HL-60/S4 (cell line): ENCODE results near the gene GRIA1.

Experiments
- in situ Hi-C: fragments of 300-500 bp; cut with MboI; formaldehyde crosslinking; loops from 2 replicates; pipeline ENCODE4 v1.14.3; 2022; ENCODE audit warnings: low sequenced_read_pairs

Gene GRIA1

DNA sequence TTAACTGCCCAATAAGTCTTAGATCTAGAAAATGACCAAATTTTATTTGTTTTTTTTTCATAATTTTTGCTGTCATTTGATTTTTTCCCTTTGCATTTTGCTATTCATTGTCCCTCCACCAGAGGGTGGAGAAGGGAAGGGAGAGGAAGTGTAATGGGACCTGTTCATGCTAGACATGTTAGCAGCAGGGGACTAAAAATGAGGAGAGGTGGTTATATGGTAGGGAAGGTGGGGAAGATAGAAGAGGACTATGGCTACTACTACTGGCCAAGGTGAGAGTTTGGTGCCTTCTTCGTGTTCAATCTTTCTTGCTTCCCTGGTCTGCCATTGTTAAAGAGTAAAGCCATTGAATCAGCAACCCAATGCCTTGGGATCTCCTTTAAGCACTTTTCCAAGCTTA, 6.4 kb downstream of the GRIA1 start:
- in situ Hi-C loops, result no loop called here

GRCh38 chr5:153498516-153498915, 8.0 kb downstream of the GRIA1 start:
- in situ Hi-C loops, result no loop called here

DNA sequence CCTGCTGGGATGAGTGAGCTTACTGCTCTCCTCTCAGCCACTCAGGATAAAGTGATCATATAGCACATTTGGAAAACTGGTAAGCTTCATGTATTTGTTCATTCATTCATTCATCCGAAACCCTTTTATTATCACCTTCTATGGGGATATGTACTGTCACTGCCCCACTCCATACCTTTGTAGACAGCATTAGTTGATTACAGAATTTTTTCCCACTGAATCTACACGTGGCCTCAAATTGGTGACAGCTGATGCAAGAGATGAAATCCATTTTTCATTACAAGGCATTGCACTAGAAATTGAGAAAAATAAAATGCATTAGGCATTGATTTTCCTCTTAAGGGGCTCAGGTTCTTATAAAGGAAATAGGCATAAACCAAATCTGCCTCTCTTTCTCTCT, 9.7 kb downstream of the GRIA1 start:
- in situ Hi-C loops, result no loop called here

DNA sequence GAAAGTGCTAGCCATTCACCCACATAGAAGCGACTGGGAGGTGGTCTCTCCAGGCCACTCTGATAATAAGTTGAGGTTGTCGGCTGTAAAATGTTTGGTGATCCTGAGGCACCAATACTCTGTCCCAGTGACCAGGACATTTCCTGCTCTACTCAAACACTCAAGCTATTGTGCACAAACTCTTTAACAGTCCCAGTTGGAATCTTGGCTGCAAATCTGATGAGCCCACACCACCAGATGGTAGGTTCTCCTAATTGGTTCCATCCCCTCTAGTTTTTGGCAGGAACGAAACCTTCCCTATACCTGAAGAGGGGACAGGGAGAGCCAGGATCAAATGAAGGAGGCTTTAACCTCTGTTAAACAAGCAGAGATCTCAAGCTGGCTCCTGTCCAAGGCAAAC, 14.3 kb downstream of the GRIA1 start:
- in situ Hi-C loops, result no loop called here

DNA sequence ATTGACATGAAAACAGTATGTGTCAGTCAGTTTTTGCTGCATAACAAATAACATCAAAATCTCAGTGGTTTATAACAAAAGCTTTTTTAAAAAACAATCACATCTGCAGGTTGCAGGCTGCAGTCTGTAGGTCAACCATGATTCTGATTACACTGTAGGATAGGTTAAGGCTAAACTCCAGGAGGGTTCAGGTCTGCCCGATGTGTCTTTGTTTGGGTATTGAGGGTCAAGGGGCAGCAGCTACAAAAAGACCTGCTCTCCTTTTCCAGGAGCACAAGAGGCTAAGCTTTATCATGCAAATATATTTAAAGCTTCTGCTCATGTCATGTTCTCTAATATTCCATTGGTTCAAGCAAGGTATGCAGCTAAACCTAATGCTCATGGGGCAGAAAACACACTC, 18.2 kb downstream of the GRIA1 start:
- in situ Hi-C loops, result no loop called here

DNA sequence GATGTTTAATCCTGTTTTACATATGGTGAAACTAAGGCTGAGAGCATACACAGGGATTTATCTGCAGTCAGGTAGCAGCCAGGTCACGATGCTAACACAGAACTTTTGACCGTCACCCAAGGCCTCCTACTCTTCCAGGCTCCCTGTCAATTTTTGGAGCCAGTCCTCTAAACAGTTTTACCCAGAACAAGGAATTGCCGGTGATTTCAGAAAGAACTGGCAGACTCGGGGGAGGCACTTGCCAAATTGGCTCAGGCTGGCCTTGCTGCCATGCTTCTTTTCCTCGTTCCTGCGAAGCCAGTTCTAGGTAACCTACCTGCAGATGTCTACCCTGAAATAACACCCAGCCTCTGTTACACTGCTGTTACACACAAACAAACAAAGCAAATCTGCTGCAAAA, 21.2 kb downstream of the GRIA1 start:
- in situ Hi-C loops, result no loop called here

- in situ Hi-C loops, result no loop called here
These were observed 22.7 kb downstream of the GRIA1 start for GRCh38 chr5:153513156-153513555.

- in situ Hi-C loops, result no loop called here
These were observed 24.8 kb downstream of the GRIA1 start for GRCh38 chr5:153515301-153515700.

GRCh38 chr5:153516504-153517240, 26.2 kb downstream of the GRIA1 start:
- in situ Hi-C loops, result no loop called here

DNA sequence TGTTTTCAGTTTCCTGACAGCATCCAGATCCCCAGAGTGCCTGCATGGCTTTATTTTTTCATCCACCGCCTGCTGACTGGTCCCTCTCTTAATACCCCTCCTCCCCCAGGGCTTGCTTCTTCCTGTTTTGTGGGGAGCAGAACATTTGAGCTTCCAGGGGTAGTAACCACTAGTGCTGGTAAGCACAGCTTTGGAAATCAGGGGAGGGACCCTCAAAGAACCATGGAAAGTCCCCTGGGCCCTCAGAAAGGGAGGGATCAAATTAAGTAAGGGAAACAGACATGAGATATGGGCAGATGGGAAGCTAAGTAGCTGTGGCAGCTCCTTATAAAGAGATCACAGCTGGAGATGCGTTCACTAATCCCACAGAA, 26.8 kb downstream of the GRIA1 start:
- in situ Hi-C loops, result no loop called here

DNA sequence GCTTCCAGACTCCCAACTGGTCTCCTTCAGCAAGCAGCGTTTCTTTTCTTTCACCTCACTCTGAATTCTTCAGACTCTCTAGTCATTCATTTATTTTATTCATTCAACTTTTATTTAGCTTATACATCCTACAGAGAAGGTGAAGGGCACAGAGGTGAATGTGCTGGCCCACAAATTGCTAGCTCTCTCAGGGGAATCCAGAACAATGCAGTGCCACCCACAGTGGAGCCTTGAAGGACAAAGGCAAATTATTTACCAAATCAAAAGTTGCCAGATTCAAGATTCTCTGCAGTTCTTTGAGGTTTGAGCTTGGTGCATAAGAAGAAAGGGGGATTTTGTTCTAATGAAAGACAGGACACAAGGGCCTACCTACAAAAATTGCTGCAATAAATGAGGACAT, 29.7 kb downstream of the GRIA1 start:
- in situ Hi-C loops, result no loop called here

GRCh38 chr5:153520952-153521351, 30.5 kb downstream of the GRIA1 start:
- in situ Hi-C loops, result no loop called here

DNA sequence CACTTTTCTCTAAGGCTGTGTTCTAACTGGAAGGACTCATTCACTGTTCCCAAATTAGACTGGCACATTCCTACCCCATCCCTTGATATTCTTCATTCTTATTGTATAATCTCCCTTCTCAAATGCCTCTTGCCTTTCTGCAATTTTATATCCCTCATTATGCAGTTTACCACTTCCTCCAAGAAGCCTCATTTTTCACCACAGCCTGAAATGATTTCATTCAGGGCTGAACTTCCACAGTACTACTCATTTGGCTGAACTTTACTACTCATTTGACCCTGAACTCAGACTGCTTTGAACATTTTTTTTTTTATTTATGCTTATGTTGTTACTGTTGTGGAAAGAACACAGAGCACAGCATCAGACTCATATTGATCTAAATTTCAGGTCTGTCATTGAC, 32.7 kb downstream of the GRIA1 start:
- in situ Hi-C loops, result no loop called here

DNA sequence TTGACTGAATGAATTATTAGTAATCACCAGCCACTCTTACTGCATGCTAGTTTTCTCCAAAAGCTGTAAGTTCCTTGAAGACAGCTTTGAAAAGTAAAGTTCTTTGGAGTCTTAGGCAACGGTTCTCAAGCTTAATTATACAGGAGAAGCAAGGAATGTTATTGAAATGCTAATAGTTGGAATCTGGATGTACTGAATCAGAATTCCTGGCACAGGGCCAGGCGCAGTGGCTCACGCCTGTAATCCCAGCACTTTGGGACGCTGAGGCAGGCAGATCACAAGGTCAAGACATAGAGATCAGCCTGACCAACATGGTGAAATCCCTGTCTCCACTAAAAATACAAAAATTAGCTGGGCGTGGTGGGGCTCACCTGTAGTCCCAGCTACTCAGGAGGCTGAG, 33.4 kb downstream of the GRIA1 start:
- in situ Hi-C loops, result no loop called here

DNA sequence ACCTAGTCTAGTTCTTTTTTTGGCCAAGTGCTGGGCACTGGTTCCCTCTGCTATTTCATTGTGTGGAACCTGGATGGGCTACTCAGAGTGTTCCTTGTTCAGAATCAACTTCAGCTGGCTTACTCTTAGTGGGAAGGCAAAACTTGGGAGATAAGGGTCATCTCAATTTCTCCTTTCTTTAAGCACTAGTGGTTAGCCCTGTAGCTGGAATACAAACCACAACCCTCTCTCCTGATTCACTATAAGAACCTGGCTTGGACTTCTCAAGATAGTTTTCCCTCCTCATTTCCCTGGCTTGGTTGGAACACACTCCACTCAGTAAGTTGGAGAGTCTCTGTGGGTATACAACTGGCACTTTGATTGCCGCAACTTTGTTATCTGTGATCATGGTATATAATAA, 35.1 kb downstream of the GRIA1 start:
- in situ Hi-C loops, result no loop called here

DNA sequence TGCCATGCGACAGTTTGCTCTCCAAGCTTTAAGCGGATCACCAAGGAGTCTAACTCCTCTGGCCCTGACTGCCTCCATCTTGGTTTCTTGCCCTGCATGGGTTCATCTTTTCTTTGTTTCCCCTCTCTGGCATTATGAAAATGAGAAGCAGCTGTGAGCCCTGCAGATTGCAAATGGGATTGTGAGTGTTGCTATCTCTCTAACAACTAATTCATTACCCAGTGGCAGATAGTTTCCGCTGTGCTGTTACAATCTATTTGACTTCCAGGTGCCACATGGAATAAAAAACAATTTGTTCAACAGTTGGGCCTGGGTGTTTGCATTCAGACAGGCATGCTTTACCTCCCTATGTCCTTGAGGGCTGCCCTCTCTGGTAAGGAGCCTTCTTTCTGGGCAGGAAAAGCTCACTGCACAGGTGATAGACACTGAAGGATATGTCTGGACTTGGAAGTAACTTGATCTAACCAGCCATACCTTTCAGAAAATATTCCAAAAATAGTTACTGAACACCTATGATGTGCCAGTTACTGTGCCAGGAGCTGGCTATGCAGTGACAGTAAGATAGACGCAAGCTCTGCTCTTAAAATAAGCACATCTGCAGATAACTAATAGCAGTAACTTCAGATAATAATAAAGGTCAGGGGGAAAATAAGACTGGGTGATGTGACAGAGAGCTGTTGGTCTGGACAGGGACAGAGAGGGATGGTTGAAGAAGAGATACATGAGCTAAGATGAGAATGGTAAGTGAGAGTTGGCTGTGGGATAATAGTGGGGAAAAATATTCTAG, 40.1 kb downstream of the GRIA1 start:
- in situ Hi-C loops, result no loop called here

DNA sequence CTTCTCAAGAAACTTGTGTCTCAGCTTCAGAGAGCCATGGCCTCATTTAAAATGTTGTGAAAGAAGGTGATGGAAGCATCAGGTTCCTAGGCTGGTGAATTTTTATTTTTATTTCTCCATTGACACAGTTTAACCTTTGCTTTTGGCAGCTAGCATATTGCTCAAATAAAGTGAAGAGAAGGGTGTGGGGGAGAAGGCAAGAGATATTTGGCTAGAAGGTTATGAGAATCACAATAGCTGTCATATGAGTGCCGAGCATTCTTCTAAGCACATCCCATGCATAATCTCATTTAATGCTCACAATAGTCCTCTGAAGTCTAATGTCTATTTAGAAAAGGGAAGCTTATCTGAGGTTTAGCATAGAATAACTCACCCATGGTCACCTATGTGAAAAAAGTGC, 43.1 kb downstream of the GRIA1 start:
- in situ Hi-C loops, result no loop called here

GRCh38 chr5:153534102-153534501, 43.6 kb downstream of the GRIA1 start:
- in situ Hi-C loops, result no loop called here

DNA sequence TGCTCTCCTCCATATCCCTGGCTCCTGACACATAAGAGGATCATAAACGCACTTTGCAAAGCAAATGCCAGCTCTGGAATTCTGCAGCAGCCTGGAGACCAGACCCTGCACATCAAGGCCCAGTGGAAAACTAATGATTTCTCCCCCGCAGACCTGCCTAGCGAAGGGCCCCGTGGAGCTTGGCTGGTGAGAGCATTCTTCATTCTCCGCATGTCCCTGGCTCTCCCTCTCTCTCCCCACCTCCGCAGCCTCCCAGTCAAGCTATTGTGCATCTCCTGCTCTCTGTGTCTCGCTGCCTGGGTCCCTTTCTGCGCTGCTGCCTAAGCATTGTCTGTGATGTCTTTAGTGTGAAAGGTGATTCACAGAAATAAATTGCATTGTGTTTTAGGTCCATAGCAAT, 46.7 kb downstream of the GRIA1 start:
- in situ Hi-C loops, result no loop called here

DNA sequence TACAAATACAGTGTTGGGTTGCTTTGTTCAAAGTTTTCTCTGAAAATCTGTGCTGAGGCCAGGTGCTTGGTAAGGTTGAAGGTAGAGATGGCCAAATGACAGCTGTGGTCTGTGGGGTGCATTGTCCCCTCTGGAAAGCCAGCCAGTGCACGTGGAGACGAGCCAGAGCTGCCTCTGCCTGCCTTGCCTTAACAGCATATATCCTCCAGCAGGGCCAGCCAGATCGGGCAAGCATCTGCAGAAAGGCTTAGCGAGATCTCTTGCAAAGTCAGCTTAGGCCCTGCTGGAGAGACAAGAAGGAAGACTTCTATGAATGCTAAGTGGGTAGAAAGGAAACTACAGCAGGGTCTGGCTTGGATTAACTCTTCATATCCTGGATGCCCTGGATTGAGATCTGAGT, 49.5 kb downstream of the GRIA1 start:
- in situ Hi-C loops, result no loop called here

GRCh38 chr5:153542536-153542935, 52.1 kb downstream of the GRIA1 start:
- in situ Hi-C loops, result no loop called here

DNA sequence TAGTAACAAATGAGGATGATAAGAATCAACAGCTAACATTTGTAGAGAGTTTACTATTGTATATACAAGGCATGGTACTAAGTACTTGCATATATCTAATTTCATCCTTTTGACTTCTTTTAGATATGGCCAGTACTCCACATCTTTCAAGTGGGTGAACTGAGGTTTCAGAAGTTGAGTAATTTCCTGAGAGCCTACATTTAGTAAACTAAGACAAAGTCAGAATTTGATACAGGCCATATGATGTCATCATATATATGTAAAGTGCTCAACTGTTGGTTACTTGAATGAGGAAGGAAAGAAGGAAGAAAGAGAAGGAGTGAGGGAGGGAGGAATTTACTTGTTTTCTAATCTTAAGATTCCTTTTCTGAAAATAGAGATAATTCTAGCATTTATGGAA, 52.8 kb downstream of the GRIA1 start:
- in situ Hi-C loops, result no loop called here
